IMR-90 (cell line): Measurements from ENCODE around the gene FANCE. TPM values are rescaled to one million over a fixed set of nuclear protein-coding genes. Genes with fewer than 3 reads are reported as not detected.

Source experiments
- ATAC-seq: fragments of 200-7000 bp; cut with Tn5 transposase; 2 replicates; pipeline ENCODE4 v1.9.1; 2020; ENCODE audit warnings: low read depth, mild to moderate bottlenecking, moderate library complexity
- BruUV-seq: library from RNA; stranded (reverse); fragments of 400-500 nt; replicated peaks from 2 replicates; lab custom pipeline; 2021; lab: Mats Ljungman, UMichigan
- CTCF ChIA-PET: fragments of 300-600 bp; formaldehyde crosslinking; extraction: SDS; loops from one replicate; lab custom pipeline; 2021; ENCODE audit warnings: antibody characterized with exemption; lab: Yijun Ruan, JAX
- POLR2A ChIA-PET: fragments of 300-600 bp; sonication (Branson Sonifier 250); formaldehyde crosslinking; loops from one replicate; lab custom pipeline; 2022; ENCODE audit warnings: antibody characterized with exemption; ENCODE audit not compliant: unreplicated experiment; lab: Charles Lee
- DNase-seq: peaks from one replicate; pipeline ENCODE4 v3.0.0; 2013
- H2AFZ ChIP-seq: replicated peaks from 2 replicates; pipeline ENCODE3; 2013; ENCODE audit warnings: low read length, mild to moderate bottlenecking; ENCODE audit not compliant: poor library complexity
- H2AK5ac ChIP-seq: 2 replicates; pipeline ENCODE4 v1.6.1; 2013; ENCODE audit warnings: low read depth, low read length, inconsistent platforms
- H2AK9ac ChIP-seq: replicated peaks from 2 replicates; pipeline ENCODE3; 2013; ENCODE audit warnings: mild to moderate bottlenecking, low read depth, low read length, moderate library complexity; ENCODE audit not compliant: poor library complexity
- H2BK120ac ChIP-seq: 2 replicates; pipeline ENCODE4 v1.6.1; 2013; ENCODE audit warnings: low read depth, low read length, inconsistent platforms
- H2BK15ac ChIP-seq: 3 replicates; pipeline ENCODE4 v1.6.1; 2013; ENCODE audit warnings: low read depth, low read length, inconsistent platforms
- H2BK20ac ChIP-seq: 2 replicates; pipeline ENCODE4 v1.6.1; 2013; ENCODE audit warnings: low read depth, mild to moderate bottlenecking, inconsistent platforms, low read length, moderate library complexity
- H2BK5ac ChIP-seq: 2 replicates; pipeline ENCODE4 v1.6.1; 2013; ENCODE audit warnings: mild to moderate bottlenecking, low read depth, low read length, inconsistent platforms; ENCODE audit not compliant: poor library complexity, severe bottlenecking
- H3K14ac ChIP-seq: replicated peaks from 2 replicates; pipeline ENCODE4 v1.6.1; 2013; ENCODE audit warnings: low read depth, low read length, inconsistent platforms
- H3K18ac ChIP-seq: 2 replicates; pipeline ENCODE4 v1.6.1; 2013; ENCODE audit warnings: low read depth, low read length, control low read depth
- H3K23ac ChIP-seq: 2 replicates; pipeline ENCODE4 v1.6.1; 2013; ENCODE audit warnings: low read depth, low read length, inconsistent platforms
- H3K27ac ChIP-seq: 2 replicates; pipeline ENCODE4 v1.5.1; 2013; ENCODE audit warnings: mild to moderate bottlenecking, control low read depth, low read length; ENCODE audit not compliant: insufficient read depth
- H3K27me3 ChIP-seq: 2 replicates; pipeline ENCODE4 v1.6.1; 2013; ENCODE audit warnings: low read length; ENCODE audit not compliant: control insufficient read depth, insufficient read depth
- H3K36me3 ChIP-seq: 2 replicates; pipeline ENCODE4 v1.6.1; 2013; ENCODE audit warnings: low read length, mixed read lengths; ENCODE audit not compliant: control insufficient read depth, insufficient read depth
- H3K4ac ChIP-seq: 2 replicates; pipeline ENCODE4 v1.6.1; 2013; ENCODE audit warnings: low read depth, low read length, inconsistent platforms
- H3K4me1 ChIP-seq: 2 replicates; pipeline ENCODE4 v1.6.1; 2013; ENCODE audit warnings: low read length, mixed read lengths; ENCODE audit not compliant: control insufficient read depth, insufficient read depth
- H3K4me2 ChIP-seq: 2 replicates; pipeline ENCODE4 v1.6.1; 2013; ENCODE audit warnings: low read depth, mild to moderate bottlenecking, control low read depth, low read length, moderate library complexity
- H3K4me3 ChIP-seq: 2 replicates; pipeline ENCODE4 v1.5.1; 2013; ENCODE audit warnings: low read depth, mild to moderate bottlenecking, control low read depth, low read length, moderate library complexity; ENCODE audit not compliant: insufficient read depth
- H3K56ac ChIP-seq: 2 replicates; pipeline ENCODE4 v1.6.1; 2013; ENCODE audit warnings: low read length, inconsistent platforms; ENCODE audit not compliant: insufficient read depth; ENCODE audit errors: extremely low read depth
- H3K79me1 ChIP-seq, 2 experiments: 2 replicates each; pipeline ENCODE4 v1.6.1; 2013; ENCODE audit warnings: low read length in 2 of 2, inconsistent platforms in 1 of 2, low read depth in 1 of 2
- H3K9ac ChIP-seq: 2 replicates; pipeline ENCODE4 v1.6.1; 2013; ENCODE audit warnings: low read depth, low read length, control low read depth
- H3K9me1 ChIP-seq: 2 replicates; pipeline ENCODE4 v1.6.1; 2013; ENCODE audit warnings: low read length, inconsistent platforms; ENCODE audit not compliant: insufficient read depth
- H3K9me3 ChIP-seq: 2 replicates; pipeline ENCODE4 v1.6.1; 2013; ENCODE audit warnings: low read length; ENCODE audit not compliant: control insufficient read depth, insufficient read depth
- H4K20me1 ChIP-seq: 2 replicates; pipeline ENCODE4 v1.6.1; 2013; ENCODE audit warnings: low read length, inconsistent platforms; ENCODE audit not compliant: insufficient read depth
- H4K5ac ChIP-seq: 2 replicates; pipeline ENCODE4 v1.6.1; 2013; ENCODE audit warnings: mild to moderate bottlenecking, low read depth, low read length, control low read depth
- H4K8ac ChIP-seq, 2 experiments: 2 replicates each; pipeline ENCODE4 v1.6.1; 2013; ENCODE audit warnings: low read depth in 2 of 2, low read length in 2 of 2, control low read depth in 1 of 2, inconsistent platforms in 1 of 2
- H4K91ac ChIP-seq: 2 replicates; pipeline ENCODE4 v1.6.1; 2013; ENCODE audit warnings: low read depth, low read length, inconsistent platforms; ENCODE audit not compliant: insufficient read depth
- BHLHE40 ChIP-seq: fragments of 150-350 bp; IDR thresholded peaks from 2 replicates; pipeline ENCODE4 v1.6.1; 2016; ENCODE audit warnings: mild to moderate bottlenecking, low read depth, low read length
- CEBPB ChIP-seq: IDR thresholded peaks from 2 replicates; pipeline ENCODE4 v1.6.1; 2012; ENCODE audit warnings: low read depth, low read length, improper control_type of control experiment
- CHD1 ChIP-seq: IDR thresholded peaks from 2 replicates; pipeline ENCODE4 v1.6.1; 2012; ENCODE audit warnings: low read depth, low read length, improper control_type of control experiment
- ELK1 ChIP-seq: fragments of 150-350 bp; IDR thresholded peaks from 2 replicates; pipeline ENCODE4 v1.6.1; 2016; ENCODE audit warnings: low read depth, mild to moderate bottlenecking, low read length, moderate library complexity, borderline replicate concordance
- NFE2L2 ChIP-seq: fragments of 150-350 bp; IDR thresholded peaks from 2 replicates; pipeline ENCODE4 v1.6.1; 2016; ENCODE audit warnings: low read depth, mild to moderate bottlenecking, low read length
- POLR2A ChIP-seq: IDR thresholded peaks from 2 replicates; pipeline ENCODE4 v1.6.1; 2012; ENCODE audit warnings: mild to moderate bottlenecking, low read depth, low read length
- RFX5 ChIP-seq: IDR thresholded peaks from 2 replicates; pipeline ENCODE4 v1.8.0; 2012; ENCODE audit warnings: low read depth, mild to moderate bottlenecking, low read length, moderate library complexity
- SMC3 ChIP-seq: fragments of 150-350 bp; IDR thresholded peaks from 2 replicates; pipeline ENCODE4 v1.6.1; 2016; ENCODE audit warnings: low read depth, mild to moderate bottlenecking, antibody characterized with exemption, low read length, moderate library complexity
- USF2 ChIP-seq: fragments of 150-350 bp; IDR thresholded peaks from 2 replicates; pipeline ENCODE4 v1.6.1; 2017; ENCODE audit warnings: mild to moderate bottlenecking, antibody characterized with exemption, low read length, low read depth
- WGBS, 2 experiments: methylation state at CpG; one replicate each; pipeline versions ENCODE4 v1.1.5 to v1.1.7; 2013; ENCODE audit warnings: missing lambda C conversion rate in 2 of 2; ENCODE audit not compliant: insufficient read length in 1 of 2; ENCODE audit errors: extremely low coverage in 2 of 2; 5-methylcytosine and 5-hydroxymethylcytosine counted together
- dilution Hi-C: fragments of 300-500 bp; cut with HindIII; formaldehyde crosslinking; loops from one replicate; pipeline ENCODE4 v1.14.3; 2018; ENCODE audit warnings: low sequenced_read_pairs; ENCODE audit not compliant: unreplicated experiment
- in situ Hi-C: fragments of 300-500 bp; cut with MboI; formaldehyde crosslinking; loops from 3 replicates; pipeline ENCODE4 v1.14.3; 2019; ENCODE audit warnings: low sequenced_read_pairs, inconsistent platforms, mixed read lengths
- intact Hi-C: fragments of 100-400 bp; cut with micrococcal nuclease; formaldehyde crosslinking; loops from 2 replicates; pipeline ENCODE4 v1.10.0; 2022
- polyA plus RNA-seq, 3 experiments: library from polyadenylated mRNA; depleted of rRNA; stranded (reverse); fragments of >200 nt; gene quantifications; 2 replicates each; pipeline ENCODE4 v1.2.3, GENCODE V29; 2012; ENCODE audit warnings: low replicate concordance in 1 of 3
- total RNA-seq: library from RNA; depleted of rRNA; stranded (reverse); fragments of >200 nt; gene quantifications from 2 replicates; pipeline ENCODE4 v1.2.3, GENCODE V29; 2012

FANCE gene
- total and polyA plus RNA-seq, 2 of the 4 experiments (the other 2 are of a cell fraction), result 7.1 to 9.1 TPM

- in situ Hi-C loops, result no loop called here
- Histone ChIP-seq H3K23ac (peak overlapping the region; percentile 68), H3K9ac (peak overlapping the region; percentile 11; the same call in 1 of the 2 replicates), H3K4me1 (peaks cover 39% of the 10 kb centered on the region), H4K8ac (peak overlapping the region; percentile 92; a peak in 3 of 4 replicates), H3K56ac (peak overlapping the region; percentile 30; the same call in 1 of the 2 replicates), H4K91ac (peak overlapping the region; percentile 100), H3K4me3 (no peak overlapping the region), H3K36me3 (peaks cover 36% of the 10 kb centered on the region), H2AK5ac (peak overlapping the region; percentile 100), H2BK5ac (peak overlapping the region; percentile 100), H3K4ac (peak overlapping the region; percentile 100), H3K18ac (peak overlapping the region; percentile 92), H3K79me1 (peaks cover 26 to 53% of the 10 kb centered on the region in 2 experiments), H3K14ac (peak overlapping the region; percentile 98), H2AK9ac (peak overlapping the region; percentile 96), H3K9me1 (peaks cover 31% of the 10 kb centered on the region), H2BK120ac (peak overlapping the region; percentile 100), H3K27ac (peak overlapping the region; percentile 97), H2AFZ (no peak overlapping the region), H3K27me3 (no peaks in the 10 kb centered on the region), H3K4me2 (no peak overlapping the region), H4K5ac (peak overlapping the region; percentile 94), H2BK20ac (peak overlapping the region; percentile 99), H4K20me1 (no peaks in the 10 kb centered on the region), H3K9me3 (peaks cover 6% of the 10 kb centered on the region), H2BK15ac (peak overlapping the region; percentile 57; the same call in 2 of the 3 replicates)
- DNase-seq (no peak), ATAC-seq (no peak)
- ChIA-PET CTCF (no interaction called here), POLR2A (no interaction called here)
- WGBS, 2 experiments, result 71% methylated on average over 2 of the region's 8 CpGs; no CpG with 5 or more reads in 1 of the 2 experiments
- no TSS peak for BruUV-seq
- intact Hi-C loops, result no loop called here
- TF ChIP-seq RFX5 (no peak), CEBPB (no peak), CHD1 (no peak), NFE2L2 (no peak), BHLHE40 (no peak), ELK1 (no peak), POLR2A (no peak), SMC3 (no peak), USF2 (no peak)
- dilution Hi-C loops, result no loop called here
These were observed 26.1 kb upstream of the FANCE start for GRCh38 chr6:35426074-35426473.
